GM21381 (cell line): ENCODE results near the gene PAX9.

Source experiments
- ATAC-seq: cut with Tn5 transposase; IDR thresholded peaks from one replicate; pipeline ENCODE4 v1.9.1; 2021; ENCODE audit warnings: mild to moderate bottlenecking, moderate library complexity; ENCODE audit not compliant: unreplicated experiment

Gene PAX9

DNA sequence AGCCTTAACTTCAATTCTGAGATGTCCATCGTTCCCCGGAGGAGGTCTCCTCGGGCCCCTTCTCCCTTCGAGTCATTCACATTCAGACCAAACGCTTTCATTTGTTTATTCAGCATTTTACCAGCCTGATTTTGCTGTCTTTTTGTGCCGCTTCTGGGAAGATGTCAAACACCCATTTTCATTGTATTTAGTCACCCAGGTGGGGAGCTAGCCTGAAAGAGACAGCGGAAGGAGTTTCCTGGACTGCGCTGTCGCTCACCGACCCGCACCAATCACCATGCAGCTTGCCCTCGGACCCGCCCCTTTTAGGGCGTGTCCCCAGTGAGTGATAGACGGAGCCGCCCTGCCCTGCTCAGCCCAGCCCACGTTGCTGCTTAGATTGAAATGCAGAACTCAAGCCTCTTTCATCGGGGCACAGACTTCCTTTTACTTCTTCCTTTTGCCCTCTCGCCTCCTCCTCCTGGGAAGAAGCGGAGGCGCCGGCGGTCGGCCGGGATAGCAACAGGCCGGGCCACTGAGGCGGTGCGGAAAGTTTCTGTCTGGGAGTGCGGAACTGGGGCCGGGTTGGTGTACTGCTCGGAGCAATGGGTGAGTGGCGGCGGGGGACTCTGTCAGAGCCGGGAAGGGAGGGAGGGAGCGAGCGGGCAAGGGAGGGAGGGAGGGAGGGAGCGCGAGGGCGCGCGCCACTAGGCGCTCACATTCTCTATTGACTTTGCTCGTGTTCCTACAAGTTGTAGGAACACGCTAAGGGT, at the start of gene PAX9:
Gene PAX9 (plus strand): TSS at position 355 of the 752 bp plus-strand sequence. CDS start 230 bp downstream, at position 585.
- ATAC-seq = peak; percentile 87

DNA sequence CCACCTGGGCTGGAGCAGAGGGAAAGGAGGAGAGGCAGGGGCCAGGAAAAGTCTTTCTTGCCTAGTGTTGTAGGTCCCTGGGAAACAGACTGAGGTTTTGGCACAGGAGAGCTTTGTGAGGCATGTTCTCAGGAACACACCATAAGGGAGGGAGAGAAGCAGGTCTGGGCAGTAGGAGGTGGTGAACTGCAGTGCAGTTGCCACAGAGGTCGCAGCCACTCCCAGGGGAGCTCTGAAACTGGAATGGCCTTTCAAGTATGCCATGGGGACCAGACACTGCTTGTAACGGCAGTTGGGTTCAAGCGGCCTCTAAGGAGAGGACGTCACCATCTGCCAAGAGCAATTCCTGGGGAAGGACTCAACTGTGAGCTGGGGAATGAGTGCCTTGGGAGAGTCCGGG, 43.8 kb upstream of the PAX9 start:
- no peak for ATAC-seq

DNA sequence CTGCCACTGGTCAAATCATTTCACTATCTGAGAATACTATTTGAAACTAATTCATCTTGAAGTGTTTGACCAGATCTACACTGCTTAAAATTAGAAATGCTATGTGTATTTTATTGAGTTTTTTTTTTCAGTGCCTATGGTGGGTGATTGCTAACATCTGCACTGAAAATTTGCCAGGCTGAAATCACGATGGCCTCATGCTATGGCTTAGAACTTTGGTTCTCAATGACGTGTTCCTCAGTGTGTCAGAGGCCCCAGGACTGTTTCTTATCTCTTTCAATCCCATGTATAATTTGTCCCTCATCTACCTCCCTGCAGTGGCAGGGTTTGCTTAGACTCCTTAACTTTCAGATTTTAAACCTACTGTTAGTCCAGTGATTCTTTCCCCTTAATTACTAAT, 43.0 kb upstream of the PAX9 start:
- no peak for ATAC-seq

DNA sequence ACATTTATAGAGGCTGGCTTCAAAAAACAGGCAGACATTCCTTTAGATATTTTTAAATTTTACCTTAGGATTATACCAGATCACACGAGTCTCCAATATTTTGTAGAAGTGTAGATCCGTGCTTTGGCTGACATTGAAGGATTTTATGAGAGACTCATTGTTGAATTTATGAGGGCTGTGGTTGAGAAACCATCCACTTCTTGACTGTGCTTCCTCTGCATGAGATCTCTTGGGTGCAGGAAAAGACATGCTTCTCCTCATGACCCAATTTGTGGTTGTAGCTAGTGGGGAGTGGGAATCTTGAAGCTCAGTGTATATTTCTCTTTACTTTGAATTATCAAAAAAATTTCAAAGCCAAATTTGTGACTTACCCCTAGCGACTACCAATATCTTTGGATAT, 42.5 kb upstream of the PAX9 start:
- no peak for ATAC-seq

DNA sequence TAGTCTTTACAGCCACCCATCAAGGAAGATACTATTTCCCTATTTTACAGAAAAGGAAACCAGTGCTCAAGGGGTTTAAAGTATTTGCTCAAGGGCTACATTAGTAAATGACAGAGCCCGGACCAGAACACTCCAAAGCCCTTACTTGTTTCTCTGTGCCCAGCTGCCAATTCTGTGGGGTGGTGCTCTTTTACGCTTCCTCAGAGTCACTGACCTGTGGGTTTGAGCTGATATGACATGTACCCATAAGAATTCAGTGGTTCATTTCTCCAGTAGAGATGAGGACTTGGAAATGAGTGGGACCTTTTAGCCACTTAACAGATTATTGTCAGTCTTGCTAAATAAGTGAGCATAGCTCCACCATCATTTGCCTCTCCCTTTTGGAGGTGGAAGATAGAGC, 41.8 kb upstream of the PAX9 start:
- ATAC-seq = no peak

DNA sequence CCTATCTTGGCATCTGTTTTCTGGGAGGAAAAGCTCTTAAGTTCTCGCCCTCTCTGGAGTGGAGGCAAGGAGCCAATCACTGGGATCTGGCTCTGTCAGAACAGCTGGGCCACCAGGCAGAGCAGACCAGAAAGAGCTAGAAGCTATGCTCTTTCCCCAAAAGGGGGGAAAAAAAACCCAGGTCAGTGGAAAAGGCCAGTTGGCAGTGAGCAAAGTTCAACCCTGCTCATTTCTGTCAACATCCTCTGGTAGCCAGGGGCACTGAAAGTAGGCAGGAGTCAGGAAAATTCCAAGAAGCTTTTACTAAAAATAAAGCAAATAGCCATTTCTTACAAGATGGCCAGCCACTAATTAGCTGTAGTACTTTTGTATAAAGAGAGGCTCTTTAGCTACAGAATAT, 36.6 kb upstream of the PAX9 start:
- no peak for ATAC-seq

DNA sequence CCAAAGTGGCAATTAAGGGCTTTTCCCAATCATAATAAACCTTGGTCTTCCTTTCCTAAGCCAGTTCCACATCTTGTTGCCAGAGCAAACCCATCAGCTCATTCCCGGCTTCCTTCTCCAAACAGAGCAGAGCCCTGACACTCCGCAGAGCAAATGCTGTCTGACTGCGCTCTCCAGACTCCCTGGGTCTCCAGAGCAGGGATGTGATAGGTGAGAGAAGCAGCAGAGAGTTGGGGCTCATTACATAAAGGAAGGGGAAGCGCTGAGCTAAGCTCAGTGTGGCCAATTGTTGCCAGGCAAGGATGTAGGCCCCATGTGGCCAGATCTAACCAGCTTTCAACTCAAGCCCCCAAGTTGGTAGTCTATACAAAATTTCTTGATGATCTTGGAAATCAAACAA, 36.2 kb upstream of the PAX9 start:
- ATAC-seq = no peak

DNA sequence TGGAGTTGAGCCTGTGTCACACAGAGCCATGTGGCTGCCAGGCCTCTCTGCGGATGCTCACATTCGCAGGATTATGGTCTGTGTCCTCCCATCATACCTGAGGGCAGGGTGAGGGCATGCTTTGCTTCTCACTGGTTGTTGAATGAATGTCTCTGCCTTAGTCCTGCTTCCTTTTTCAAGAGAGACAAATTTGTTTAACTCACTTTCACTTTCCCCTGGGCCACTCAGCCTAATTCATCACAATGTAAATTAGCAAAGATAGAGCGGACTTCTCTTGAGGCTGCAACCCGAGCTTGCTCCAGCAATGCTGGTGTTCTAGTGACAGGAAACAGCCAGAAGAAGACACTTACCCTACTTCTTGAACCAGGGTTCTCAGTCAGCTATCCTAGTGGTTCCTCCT, 35.5 kb upstream of the PAX9 start:
- ATAC-seq = no peak

DNA sequence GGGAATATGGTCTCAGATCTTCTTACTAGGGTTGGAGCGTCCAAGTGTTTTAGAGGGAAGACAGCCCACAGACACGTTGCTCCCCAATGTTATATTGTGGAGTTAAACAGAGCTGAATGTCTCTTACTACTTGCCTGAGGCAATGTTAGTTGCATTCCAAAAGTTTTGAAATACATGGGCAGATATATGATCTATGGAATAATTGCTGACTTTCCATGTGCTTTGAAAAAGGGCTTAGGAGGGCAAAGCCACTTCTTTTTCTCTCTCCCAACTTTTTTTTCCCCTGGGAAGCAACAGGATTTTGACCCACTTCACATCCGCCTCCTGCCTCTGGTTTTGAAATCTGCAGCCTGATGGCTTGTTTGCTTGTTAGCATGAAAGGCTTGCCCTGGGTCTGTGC, 33.7 kb upstream of the PAX9 start:
- no peak for ATAC-seq

DNA sequence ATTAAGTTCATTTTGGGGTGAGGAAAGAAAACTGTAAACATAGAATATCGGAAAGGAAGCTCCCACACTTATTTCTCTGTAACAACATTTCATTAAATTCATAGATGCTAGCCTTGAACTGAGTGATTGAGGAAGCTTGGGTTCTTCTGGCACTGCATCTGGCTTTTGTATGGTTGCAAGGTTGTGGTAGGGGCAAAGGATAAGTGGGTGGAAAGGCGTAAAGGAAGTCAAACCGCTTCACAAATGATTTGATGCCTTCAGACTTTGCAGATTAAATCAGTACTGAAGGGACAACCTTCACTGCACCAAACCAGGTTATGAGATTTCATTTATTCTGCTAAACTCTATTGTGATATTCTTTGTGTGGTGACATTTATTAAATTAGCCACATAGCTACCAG, 28.1 kb upstream of the PAX9 start:
- ATAC-seq = no peak

DNA sequence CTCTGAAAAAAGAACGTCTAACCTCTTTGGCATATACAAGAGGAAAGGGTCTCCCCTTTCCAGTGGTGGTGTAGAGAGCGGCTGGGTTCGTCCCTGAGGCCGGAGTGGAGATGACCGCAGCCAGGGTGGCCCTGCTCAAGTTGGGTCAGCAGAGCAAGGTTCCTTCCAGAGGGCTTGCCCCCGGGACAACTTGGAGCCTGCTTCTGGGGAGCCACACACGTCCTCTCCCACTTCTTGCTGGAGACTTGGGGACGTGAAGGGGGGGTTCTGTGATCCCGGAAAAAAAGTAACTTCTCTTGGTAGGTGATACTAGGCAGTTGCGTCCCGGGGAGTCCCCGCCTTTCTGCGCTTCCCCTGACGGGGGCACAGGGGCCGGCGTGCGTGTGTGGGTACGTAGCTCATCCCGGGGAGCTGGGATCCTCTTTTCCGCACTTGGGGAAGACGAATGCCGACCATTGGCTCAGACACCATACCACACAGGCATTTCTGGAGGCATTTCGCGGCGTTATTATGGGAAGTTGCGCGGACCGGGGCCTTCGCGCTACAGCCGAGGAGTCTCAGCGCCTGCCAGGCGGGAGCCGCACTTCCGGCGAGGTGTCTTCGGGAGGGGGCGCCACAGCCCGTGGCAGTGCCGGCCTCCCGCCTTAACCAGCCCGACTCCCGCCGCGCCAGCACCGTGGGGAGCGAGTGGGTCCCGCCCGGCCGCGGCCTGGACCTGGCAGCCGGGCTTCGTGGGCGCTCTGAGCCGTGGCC, 14.8 kb upstream of the PAX9 start:
- no peak for ATAC-seq

DNA sequence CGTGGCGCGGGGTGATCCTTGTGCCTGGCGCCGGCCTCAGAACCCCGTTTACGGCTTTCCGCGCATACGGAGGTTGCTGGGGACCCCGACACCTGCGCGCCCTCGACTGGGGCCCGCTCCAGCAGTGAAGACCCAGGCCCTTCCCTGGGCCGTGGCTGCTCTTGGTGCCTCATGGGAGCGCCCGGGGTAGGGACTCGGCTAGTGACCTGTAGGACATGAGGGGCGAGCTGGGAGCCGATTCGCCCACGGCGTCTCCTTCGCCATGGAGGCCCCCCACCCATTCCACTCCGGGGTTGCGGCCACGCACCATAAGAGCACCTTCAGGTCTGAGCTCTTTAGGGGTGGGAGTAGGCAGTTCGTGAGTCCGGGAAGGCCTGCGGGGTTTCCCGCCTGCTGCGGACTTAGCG, 14.2 kb upstream of the PAX9 start:
- no peak for ATAC-seq

DNA sequence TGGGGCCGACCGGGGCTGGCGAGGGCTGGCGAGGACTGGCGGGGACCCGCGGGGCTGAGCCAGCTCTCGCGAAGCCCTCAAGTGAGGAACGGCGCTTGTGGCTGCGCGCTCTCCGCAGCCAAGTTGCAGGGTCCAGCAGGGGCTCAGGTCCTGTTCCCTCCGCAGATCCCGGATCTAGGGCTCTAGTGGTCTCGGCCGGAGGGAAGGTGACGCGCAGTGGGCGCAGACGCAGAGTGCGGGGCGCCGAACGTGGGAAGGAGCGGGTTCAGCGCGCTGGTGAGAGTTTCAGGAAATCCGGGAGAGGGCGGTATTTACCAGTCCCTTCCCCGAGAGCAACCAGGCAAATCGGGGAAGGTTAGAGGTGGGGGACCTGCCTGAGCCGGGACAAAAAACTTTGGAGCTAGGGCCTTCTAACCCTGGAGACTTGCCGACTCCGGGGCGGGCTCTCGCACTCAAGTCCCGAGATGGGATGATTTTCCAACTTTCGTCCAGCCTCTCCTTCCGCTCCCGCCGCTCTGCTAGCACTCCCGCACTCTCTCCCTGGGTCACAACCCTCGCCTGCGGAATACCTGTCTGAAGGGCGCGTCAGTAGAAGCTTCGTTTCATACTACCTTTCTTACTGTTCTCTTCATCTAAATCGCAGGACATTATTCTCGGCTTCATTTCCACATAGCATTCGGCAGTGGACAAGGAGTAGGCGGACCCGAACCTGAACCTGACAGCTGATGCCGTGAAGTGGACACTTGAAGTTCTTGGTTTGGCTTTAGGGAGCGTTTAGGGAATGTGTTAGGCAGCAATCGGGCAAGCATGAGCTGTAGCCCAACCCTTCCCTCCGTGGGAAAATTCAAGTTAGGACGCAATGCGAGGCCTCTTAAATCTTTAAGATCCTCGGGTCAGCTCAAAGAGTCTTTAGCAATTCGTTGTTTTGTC, 13.6 kb upstream of the PAX9 start:
- no peak for ATAC-seq

DNA sequence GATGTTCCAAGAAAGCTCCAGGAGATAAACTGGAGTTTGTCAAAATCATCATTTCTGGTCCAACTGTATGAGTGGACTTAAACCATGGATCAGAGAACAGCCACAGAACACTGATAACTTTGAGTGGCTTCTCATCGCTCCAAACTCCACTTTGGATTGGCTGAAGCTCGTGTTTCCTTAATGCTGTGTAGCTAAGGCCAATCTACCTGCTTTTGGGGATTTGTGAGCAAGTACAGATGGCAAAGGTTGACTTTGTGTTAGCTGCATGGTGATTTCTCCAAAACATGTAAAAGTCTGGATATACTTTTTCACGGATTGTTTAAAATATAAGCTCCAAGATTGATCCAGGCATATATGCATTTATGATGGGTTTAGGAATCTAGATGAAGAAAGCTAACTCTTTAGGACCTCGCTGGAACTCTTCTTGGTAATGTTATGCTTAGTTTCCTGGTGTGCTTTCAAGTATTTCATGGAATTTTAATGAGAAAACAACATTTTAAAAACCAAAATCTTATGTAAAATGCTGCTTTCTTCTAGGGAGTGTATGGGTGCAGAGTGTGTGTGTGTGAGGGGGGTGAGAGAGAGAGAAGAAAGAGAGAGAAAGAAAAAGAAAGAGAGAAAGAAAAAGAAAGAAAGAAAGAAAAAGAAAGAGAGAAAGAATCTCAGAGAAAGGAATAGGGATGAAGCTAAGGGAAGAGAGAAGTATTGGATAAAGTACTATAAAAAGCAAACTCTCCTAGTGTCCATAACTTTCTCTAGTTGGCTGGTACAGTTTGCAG, 11.6 kb upstream of the PAX9 start:
- ATAC-seq = no peak

DNA sequence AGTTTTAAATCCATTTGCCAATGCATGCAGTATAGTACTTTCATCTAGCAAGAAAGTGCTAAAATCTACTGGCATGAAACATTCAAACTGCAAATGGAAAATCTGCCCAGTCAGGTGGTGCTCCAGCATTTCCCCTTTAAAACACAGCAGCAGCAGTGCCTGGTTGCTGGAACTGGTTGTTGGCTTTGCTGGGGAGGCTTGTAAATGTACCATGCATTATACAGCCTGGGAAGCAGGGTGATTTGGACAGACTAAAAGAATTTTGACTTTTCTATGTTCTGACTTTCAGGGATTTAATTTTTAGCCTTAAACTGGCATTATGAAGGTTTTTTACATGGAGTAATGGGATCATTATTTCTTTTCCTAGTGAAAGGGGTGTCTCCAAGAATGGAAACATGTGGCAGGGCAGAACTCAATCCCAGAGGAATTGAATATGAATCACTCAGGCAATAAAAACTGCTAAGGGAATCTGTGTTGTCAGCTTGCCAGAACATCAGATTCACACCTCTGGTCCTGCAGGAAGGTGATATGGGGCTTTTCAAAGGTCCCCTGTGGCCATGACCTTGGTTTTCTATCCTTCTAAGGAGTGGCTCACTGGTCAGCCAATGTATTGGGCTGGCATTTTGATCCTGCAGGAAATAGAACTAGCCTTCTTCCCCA, 9.0 kb upstream of the PAX9 start:
- ATAC-seq = no peak

DNA sequence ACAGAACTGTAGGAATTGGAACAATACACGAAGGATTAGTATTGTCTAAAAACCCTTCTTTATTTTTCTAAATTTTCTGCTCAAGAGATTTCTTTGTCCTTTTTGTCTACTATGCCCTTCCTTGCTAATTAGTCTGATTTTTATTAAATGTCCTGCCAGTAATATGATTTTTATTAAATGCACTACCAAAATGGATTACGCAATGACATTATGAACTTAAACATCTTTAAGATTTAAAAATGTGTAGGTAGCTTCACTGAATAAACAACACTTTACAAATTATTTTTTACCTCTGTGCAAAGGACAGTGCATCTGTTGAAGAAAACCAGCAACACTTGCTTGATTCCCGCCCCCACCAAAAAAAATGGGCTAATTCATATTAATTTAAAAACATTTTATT, 8.2 kb upstream of the PAX9 start:
- ATAC-seq = no peak

DNA sequence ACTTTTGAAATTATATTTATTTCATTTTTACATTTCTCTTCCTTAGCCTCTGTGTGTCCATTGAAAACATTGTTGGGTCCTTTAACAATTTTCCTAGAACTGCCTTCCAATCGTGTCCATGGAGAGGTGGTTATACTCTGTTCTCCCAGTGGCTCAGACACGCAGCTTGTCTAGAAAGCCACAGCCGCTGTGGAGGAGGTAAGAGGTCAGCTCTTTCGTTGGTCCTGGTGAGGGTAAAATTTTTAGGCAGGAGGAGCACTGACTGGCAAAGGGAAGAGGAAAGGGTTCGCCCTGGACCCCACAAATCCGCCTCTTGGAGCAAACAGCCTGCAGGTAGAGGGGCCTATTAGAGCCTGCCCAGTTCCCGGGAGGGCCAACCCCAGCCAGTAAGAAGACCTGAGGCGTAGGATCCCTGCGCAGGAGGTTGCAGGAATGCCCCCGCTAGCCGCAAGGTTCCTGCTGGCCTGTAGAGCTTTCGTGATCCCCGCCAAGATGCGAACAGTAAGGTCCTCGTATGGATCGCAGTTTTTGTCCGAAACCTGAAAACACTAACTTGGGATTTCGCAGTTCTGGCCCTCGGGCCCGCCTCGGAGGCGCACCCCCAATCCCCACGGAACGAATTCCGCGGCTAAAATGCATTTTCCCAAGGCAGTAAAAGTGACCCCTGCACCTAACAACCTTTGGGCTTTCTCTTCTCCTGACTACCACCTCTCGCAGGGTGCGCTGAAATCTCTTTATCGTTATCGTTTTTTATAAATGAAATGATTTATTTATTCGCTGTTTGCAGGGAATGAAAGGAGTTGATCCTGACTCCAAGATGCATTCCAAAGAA, 7.5 kb upstream of the PAX9 start:
- no peak for ATAC-seq

DNA sequence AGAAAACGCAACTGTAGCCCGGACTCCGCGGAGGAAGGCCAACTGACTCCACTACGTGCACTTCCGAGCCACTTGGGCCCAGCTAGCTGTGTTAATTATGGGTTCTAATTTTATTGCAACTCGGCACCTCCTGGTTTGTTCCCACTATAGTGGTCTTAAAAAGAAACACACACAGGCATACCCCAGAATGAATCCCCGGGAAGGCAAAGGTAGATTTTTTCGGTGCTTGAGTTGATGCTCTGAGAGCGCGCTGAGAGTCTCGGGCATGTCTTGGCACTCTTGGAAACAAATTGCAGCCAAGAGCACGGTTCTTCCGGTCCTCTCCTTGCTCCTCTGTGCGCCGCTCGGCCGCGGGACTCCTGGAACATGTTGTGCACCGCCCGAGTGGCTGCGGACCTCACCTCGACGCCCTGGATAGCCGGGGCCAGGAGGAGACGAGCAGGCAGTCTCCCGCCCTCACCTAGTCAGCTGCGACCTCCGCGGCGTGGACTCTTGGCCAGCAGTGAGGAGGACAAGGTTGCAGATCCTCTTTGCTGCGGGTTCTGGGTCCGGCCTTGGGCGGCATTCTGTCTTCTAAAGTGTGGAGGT, 6.8 kb upstream of the PAX9 start:
- ATAC-seq = no peak

DNA sequence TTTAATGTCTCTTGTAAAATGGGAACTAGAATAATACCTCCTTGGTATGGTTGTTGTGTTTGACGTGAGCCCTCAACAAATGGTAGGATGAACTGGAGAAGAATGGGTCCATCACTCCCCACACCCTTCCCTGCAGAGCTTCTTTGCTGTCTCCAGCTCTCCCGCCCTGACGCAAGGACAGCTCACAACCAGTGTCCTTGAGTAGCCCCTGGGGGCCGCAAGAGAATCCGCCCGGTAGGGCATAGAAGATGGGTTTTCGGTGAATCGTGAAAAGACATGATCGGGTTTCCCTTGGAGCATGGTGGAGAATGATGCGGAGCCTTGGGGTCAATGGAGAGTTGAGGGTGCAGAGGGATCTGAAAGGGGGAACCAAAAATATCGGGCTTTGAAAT, 6.1 kb upstream of the PAX9 start:
- no peak for ATAC-seq
